Stimulated activated CD8-positive, alpha-beta memory T cell treated with anti-CD3 and anti-CD28 coated beads, Interleukin-12 subunit alpha, Interleukin-12 subunit beta, amount 100 ng/mL, for 1 hour (primary cell): ENCODE results near the gene GPR78.

ENCODE experiments used
- DNase-seq: peaks from one replicate; pipeline ENCODE4 v3.0.0-alpha.2; 2020; ENCODE audit warnings: low read depth

Gene GPR78

DNA sequence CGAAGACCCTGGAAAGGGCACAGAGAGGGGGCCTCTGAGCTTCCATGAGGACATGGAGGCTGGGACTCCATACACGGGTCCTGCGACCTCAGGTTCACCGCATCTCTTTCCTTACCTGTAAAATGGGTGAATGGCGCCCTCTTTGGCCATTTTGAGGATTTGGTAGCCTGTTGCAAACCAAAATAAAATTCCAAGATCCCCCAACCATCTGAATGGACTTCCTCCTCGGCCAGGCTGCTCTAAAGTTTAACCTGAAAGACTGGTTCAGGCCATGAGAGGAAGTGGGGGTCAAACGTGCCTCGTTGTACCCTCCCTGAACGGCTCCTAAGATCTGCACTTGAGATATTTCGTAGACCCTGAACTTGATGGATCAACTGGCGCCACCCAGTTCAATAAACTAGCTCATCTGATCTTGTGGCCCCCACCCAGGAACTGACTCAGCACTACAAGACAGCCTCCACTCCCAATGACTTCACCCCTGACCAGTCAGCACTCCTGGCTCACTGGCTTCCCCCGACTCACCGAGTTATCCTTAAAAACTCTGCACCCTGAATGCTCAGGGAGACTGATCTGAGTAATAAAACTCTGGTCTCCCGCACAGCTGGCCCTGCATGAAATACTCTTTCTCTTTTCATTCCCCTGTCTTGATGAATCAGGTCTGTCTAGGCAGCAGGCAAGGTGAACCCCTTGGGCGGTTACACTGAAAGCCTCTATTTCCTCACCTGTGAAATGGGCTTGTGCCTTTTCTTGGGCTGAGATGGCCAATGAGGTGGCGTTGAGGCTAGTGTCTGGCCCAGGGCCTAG, 32.9 kb upstream of the GPR78 start:
- no peak for DNase-seq

DNA sequence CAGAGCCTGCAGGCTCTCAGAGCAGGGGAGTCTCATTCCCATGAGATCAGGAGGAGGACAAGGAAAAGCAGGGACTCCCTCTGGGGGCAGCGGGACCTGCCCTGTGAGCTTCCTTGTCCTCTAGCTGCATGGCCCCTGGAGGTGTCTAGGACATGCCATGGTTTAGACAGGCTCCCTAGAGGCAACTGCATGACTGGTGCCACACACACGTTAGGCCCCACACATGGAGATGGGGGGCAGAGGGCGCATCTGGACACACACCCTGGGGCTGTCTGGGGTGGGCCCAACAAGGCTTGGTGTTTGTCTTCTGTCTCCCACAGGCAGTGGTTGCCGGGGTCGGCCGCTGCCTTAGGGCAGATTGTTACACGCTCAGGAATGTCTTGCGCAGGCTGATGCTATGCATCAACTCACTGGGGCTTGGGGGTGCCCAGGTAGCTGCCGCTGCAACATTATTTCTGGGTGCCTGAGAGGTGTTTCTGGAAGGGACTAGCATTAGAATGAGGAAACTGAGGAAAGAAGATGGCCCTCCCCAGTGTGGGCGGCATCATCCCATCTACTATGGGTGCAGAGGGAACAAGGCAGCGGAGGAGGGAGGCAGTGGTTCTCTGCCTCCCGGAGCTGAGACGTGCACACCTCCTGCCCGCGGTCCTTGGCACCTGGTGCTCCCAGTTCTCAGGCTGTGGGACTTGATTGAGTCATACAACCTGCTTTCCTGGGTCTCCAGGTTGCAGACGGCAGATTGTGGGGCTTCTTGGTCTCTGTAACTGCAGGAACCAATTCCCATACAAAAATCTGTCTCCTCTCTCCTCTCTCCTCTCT, 32.1 kb upstream of the GPR78 start:
- no peak for DNase-seq

DNA sequence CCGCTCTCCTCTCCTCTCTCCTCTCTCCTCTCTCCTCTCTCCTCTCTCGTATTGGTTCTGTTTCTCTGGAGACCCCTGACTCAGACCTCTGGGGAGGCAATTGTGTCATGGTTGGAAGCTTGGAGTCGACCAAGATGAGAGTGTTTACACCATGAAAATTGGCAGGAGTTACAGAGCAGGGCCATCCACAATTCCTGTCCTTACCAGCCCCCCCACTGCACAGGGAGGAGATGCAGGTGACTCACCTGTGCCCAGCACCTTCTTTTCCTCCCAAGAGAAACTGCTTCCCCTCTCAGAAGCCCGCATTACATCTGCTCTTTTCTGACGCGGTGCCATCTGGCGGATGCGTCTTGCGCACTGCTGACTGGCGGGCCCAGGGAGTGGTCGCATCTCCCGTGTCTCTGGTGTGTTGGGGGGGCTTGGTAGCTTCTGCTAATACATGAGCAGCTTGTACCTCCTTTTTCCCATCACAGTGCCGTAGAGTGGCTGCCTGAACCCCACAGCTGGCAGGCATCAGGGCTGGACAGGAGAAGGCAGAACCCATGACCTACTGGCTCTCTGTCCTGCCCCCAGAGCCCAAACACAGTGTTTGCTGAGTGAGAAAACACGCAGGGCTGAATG, 31.4 kb upstream of the GPR78 start:
- DNase-seq: no peak

DNA sequence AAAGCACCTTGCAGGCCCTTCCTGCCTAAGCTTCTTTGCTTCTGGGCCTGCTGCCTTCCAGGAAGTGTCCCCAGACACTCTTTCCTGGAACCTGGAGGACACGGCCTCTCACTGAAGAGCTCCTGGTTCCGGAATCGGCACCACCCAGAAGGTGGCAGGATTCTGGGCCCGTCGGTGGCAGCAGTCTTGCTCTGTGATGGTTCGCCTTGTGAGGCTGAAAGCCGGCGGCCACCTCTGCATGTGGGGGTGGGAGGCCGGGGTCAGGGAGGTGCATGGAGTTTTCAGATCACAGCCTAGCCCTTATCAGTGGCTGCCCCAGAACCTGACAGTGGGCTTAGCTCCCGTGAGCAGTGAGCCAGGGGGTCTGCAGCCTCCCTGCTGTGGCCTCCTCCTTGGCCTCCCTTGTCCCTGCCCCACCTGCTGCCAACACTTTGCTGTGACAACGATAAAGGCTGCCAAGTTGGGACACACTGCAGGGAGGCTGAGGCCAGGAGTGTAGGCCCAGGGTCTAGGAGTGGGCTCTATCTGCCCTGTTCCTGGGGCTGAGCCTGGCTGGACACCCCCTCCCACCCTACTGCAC, 30.8 kb upstream of the GPR78 start:
- DNase-seq: no peak

DNA sequence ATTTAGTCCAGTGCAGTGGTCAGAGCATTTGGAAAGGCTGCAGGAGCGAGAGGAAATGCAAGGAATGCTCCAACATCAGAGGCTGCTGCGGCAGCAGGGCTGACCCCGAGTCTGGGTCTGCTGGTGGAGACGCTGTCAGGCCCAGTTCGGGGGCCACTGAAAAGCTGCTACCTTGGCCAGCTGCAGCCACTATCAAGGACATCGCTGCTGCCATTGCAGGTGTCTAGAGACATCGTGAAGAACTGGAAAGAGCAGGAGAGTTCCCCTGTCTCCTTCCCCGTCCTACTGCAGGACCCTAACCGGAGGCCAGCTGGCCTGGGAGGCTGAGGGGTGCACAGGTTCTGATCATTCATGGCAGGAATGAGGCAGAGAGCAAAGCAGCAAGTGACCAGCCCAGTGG, 29.5 kb upstream of the GPR78 start:
- DNase-seq: no peak

DNA sequence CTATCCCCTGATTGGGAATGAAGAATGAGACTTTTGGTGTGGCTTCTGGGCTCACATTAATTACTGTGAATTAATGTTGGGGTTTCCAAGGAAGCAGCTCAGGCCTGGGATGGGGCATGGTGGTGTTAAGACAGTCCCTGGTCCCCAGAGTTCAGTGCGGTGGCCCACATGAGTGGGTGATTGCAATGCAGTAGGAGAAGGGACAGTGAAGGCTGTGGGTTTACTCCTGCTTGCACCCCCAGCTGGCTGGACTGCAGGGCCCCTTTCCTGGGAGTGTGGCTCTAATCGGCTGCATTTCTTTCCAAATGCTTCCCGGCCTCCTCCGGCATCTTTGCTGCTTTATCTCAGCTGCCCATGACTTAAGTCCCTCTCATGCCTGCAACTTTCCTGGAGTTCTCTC, 28.2 kb upstream of the GPR78 start:
- DNase-seq: no peak

DNA sequence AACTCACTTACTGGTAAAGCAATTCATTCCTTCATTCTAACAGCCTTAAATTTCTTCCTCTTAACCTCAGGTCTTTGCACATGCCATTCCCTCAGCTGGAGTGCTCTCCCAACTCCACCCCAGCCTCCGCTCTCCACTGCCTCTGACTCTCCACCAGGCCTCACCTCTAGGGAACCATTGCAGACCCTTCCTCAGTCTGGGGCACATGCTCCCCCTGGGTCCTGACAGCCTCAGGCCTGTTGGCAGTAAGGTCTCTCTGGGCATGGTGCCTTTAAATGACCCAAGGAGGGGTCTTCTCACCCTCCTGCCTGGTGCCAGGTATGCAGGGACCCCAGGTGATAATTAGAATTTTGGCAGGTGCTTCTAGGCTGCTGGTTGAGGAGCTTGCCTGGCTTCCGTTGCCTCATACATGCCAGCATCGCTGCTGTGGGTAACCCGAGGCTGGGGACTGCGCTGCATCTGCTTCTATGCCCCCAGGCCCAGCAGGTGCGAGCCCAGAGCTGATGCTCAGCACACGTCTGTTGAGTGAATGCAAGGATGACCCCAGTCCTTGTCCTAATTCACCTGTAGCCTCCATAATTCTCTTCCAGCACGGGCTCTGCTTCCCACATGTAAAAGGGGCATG, 27.5 kb upstream of the GPR78 start:
- no peak for DNase-seq

DNA sequence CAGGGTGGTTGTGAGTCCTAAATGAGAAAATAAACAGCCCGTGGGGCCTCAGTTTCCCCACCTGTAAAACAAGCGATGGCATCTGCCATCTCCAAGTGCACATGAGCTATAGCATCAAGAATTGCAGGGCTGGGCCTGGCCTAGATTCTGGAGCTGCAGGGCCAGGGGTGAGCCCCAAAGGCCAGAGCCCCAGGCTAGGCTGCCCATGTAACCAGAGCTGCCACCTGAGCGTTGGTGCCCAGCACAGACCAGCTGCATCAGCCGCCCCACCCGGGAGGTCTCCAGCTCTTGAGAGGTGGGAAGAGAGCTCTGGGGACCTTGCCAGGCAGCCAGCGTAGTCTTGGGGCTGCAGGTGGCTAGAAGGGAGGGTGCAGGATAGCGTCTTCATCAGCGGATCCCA, 27.0 kb upstream of the GPR78 start:
- no peak for DNase-seq

DNA sequence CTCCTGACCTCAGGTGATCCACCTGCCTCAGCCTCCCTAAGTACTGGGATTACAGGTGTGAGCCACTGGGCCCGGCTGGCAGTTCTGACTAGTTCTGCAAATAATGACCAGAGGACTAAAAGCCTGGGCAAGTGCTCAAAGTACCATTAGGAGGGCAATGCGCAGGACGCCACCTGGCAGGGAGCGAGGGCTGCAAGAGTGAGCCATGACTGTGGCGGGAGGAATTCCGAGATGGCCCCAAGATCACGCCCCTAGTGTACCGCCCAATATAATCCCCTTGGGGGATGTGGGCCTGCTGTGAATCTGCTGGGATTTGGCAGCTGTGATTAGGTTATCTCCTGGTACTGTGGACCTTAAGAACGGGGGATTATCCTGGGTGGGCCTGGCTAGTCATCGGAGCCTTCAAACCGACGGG, 26.2 kb upstream of the GPR78 start:
- DNase-seq: no peak

DNA sequence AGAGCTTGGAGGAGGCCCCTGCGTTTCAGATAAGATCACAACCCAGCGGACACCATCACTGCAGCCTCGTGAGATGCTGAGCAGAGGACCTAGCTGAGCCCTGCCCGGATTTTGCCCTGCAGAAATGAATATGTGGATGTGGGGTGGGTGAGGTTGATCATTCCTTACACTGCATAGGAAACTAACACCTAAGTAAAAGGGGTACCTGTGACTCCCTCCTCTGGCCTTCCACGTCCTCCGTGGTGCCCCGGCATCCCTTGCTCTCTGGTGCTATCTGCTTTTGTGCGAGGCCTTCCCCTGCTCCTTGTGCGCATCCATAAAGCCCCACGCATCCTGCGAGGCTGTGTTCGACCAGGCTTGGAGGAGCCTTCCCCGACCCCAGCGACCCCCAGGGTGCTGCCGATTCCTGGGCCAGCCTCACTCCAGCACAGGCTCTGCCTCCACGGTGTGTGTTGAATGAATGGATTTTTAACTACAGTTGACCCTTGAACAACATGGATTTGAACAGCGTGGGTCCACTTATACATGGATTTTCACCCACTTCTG, 25.6 kb upstream of the GPR78 start:
- DNase-seq: no peak

DNA sequence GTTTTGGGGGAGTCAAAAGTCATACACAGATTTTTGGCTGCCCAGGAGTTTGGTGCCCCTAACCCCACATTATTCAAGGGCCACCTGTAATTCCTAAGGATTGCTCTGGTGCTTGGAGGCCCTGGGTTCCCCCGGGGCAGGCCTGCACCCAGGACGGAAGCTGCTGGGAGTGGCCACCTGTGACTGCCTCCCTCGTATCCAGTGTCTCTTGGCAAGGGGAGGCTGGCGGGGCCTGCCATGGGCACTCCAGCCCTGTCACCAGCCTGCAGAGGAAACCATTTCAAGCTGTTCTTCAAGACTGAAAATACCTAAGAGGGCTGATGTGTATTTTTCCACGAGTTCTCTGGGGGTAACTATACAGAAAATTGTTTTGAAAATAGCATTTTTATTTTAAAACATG, 24.5 kb upstream of the GPR78 start:
- DNase-seq: no peak

DNA sequence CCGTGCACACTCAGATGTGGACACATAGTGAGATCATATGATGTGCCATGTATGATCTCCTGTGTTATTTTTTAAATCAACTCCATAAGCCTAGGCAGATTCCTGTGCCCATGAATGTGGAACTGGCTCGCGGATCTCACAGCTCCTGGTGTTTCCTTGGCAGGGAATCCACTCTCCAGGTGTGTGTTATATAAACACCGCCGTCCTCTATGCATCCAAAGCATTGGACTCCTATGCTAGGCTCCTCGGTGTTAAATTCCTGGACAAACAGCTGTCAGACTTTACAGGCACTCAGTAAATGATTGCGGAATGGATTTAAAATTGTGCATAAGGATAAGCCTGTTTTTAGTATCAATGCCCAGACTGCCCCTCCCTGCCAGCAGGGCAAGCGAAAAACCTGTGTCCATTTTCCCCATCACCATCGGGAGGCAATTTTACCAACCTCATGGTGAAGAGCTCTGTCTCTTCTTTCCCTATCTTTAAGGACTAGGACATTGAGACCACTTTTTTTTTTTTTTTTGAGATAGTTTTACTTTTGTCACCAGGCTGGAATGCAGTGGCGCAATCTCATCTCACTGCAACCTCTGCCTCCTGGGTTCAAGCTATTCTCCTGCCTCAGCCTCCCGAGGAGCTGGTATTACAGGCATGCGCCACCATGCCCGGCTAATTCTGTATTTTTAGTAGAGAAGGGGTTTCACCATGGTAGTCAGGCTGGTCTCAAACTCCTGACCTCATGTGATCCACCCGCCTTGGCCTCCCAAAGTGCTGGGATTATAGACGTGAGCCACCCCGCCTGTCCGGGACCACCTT, 23.6 kb upstream of the GPR78 start:
- no peak for DNase-seq

DNA sequence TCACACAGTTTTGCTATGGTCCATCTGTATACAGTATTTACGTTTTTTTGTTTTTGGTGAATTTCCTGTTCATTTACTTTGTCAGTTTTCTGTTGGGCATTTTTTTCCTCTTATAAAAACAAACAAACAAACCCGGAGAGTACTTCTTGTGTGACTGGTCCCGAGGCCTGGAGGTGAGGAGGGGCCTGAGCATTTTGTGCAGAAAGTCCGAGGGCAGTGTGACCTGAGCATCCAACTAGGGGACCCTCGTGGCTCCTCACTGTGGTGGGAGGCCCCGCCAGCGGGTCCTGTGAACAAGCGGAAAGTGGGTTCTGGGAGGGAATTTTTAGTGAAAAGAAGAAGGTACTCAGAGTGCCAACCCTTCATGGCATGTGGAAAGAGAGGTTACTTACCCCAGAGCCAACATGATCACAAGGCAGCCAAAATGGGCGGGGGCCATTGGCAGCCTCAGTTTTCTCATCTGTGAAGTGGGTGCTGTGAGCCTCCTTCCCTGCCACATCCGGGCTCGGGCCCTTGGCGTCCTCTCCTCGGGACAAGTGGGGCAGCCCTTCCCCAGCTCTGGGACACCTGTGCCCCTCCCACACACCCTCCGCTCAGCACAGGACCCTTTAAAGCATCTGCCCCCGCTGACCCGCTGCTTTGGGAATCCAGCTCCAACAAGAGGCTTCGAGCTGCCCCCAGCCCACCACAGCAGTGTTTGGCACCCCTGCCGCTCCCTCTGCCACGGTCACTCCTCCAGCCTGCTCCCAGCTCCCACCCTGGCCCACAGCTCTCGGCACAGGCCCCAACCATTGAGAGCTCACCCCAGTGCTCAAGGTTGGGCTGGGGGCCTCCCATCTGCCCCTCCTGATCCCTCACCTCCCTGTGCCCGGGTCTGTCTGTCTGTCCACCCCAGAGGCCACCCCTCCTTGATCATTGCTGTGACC, 22.8 kb upstream of the GPR78 start:
- no peak for DNase-seq

DNA sequence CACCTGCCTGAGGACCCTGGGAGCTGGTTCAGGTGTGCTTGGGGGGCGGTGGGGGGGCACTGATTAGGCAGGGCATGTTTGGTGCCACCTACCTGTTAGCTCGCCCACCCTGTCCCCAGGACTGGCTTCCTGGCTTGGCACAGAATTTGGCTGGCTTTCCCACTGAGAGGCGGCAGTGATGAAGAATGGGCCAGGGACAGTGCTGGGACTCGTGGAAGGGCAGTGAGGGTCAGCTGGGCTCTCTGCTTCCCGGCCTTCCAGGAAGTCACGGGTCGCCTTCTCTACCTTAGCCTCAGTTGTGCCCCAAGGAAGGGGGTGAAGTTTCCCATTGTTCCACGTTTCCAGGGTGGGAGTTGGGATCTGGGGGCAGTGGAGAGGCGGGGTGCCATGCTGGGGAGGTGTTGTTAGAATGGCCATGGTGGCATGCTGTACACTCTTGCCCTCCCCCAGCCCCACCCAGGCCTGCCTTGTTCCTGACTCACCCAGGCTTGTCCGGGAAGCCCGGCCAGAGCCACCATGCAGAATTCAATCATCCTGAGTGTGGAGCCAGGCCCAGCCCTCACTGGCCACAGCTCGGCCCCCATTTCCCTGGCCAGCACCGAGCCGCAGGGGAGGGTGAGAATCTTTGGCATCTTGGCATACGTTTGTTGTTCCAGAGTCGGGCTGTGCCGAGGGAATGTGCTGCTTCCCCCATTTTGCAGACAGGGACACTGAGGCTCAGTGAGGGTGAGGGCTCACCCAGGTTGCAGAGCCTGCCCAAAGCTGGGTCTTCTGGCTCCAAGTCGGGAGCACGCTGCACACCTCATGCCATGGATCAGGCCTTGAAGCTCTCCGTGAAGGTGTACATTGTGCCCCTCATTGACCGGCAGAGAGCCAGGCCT, 21.9 kb upstream of the GPR78 start:
- DNase-seq: no peak

DNA sequence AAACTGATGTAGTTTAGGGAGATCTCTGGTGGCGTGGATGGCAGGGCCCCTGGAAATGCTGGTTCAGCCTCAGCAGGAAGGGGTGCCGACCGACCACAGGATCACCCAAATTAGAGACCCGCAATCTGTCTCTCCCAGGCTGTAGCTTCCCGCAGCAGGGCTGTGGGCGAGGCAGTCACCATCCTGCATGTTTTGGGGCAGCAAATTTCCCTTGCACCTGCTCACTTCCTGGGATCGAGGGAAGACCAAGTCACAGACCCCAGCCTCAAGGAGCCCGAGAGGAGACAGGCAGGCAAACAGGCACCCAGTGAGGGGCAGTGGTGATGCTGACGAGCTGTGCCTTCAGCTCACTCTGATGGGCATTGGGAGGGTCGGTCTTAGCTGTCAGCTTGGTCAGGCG, 21.2 kb upstream of the GPR78 start:
- no peak for DNase-seq

DNA sequence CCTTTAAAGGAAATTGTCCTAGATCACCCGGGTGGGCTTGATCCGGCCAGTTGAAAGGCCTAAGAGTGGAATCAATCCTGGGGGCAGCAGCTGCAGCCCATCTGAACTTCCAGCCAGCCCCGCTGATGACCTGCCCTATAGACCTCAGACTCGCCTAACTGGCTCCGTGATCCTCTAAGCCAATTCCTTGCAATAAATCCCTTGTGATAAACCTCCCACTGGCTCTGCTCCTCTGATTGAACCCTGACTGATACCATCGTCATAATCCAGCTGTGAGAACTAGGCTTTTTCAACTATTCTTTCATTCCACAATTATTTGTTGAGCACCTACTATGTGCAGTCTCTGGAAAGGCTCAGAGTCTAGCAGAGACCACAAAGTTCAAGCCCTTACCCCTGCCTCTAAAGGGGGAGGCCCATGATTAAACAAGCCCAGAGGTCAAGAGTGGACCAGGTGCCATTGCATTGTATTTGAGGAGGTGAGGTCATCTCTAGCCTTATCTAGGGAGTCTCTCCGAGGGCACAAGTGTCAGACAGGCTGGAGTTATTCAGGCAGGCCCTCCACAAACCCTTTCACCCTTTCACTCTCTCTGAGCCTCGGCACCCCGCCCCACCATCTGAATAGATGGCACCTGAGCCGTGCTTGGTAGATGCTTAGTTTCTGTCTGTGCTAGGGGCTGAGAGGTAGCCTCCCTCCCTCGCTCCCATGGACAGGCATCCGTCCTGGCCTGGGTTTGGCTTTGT, 20.5 kb upstream of the GPR78 start:
- no peak for DNase-seq

DNA sequence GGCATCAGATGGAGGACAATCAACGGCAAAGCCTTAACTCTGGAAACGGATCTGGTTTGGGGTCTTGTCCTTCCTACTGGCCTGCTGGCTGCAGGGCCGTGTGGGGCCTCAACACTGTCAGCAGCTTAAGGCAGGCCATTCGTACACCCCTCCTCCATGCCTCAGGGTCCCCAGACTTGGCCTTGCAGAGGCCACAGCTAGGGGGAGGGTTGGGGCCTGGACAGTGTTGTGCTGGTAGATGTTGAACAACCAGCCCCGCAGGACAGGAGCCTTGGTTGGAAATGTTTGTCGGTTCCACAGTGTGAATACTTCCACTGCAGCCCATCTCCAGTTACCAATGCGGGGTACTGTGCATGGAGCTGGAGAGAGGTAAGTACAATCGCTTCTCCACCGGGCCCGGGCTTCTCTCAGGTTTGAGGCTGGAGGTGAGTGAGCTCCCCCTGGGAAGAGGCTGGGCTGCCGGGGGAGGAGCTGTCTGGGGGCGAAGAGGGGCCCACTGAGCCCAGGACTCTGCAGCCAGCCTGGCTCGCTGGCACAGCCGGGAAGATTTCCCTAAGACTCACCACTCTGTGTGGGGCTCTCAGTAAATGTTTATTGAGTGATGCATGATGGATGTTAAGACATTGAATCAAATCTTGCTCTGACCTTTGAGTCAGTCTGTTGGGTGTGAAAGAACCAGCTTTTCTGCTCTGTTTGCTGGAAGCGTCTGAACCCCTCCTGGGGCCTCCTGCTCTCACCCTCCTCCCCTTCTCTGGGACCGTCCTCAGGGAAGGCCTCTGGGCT, 19.7 kb upstream of the GPR78 start:
- no peak for DNase-seq
